ENCODE data around the gene TMEM81. TPM values are rescaled to one million over a fixed set of nuclear protein-coding genes. Genes with fewer than 3 reads are reported as not detected.

The TMEM81 gene
- total RNA-seq: 1.4 and 1.8 TPM in 2 replicates

GRCh38 chr1:205084360-205084759 lies at the start of gene TMEM81:
TSS of gene TMEM81 (minus strand) at chr1:205084460. CDS start at chr1:205084320, 140 bp downstream.

GRCh38 chr1:205121660-205122488 lies 37.6 kb upstream of the TMEM81 start, which contains the start of gene RBBP5:
TSS of gene RBBP5 (minus strand) at chr1:205121978. CDS start at chr1:205121873, 105 bp downstream.

GRCh38 chr1:205042911-205043806 lies 41.1 kb downstream of the TMEM81 start, which contains the start of gene CNTN2:
TSS of gene CNTN2 (plus strand) at chr1:205043212. CDS start at chr1:205053186, 9,974 bp downstream.

Other genes starting within 250 kb of the TMEM81 start
- 10.1 and 35.9 TPM in 2 replicates for gene NFASC, start 213.6 kb downstream of the TMEM81 start, total RNA-seq
- gene CNTN2, start 41.2 kb downstream of the TMEM81 start, total RNA-seq: not detected in 2 replicates
- 21.7 and 22.7 TPM in 2 replicates for gene RBBP5, start 37.5 kb upstream of the TMEM81 start, total RNA-seq
- 18.4 and 20.3 TPM in 2 replicates for gene DSTYK, start 127.2 kb upstream of the TMEM81 start, total RNA-seq
- gene TMCC2, start 143.5 kb upstream of the TMEM81 start, total RNA-seq: 4.5 and 6.8 TPM in 2 replicates
- gene NUAK2, start 237.3 kb upstream of the TMEM81 start, total RNA-seq: 6.4 and 6.8 TPM in 2 replicates

Data from smooth muscle cell of the umbilical artery (primary cell).